ENCODE results near the gene ALCAM.
"Not testable (repeated sequence)": the region's sequence is repeated elsewhere in the genome, so short reads cannot be mapped to it uniquely, and the experiment has no call there.

The ALCAM gene

GRCh38 chr3:105601756-105602155 is 235.0 kb downstream of the ALCAM start:
- not testable (repeated sequence) for DNase-seq

- not testable (repeated sequence) for DNase-seq
These were observed 235.6 kb downstream of the ALCAM start for GRCh38 chr3:105602286-105602685.

GRCh38 chr3:105603516-105603915 is 236.8 kb downstream of the ALCAM start:
- DNase-seq: not testable (repeated sequence)

- DNase-seq: no peak
These were observed 239.3 kb downstream of the ALCAM start for GRCh38 chr3:105606016-105606415.

GRCh38 chr3:105608623-105609022 is 241.9 kb downstream of the ALCAM start:
- DNase-seq: no peak

- DNase-seq: no peak
These were observed 243.8 kb downstream of the ALCAM start for GRCh38 chr3:105610473-105610872.

GRCh38 chr3:105611304-105612192 is 244.8 kb downstream of the ALCAM start:
- no peak for DNase-seq

GRCh38 chr3:105613120-105613519 is 246.4 kb downstream of the ALCAM start:
- no peak for DNase-seq

GRCh38 chr3:105614288-105615030 is 247.8 kb downstream of the ALCAM start:
- no peak for DNase-seq

- no peak for DNase-seq
These were observed 249.1 kb downstream of the ALCAM start for GRCh38 chr3:105615814-105616213.

- no peak for DNase-seq
These were observed 249.8 kb downstream of the ALCAM start for GRCh38 chr3:105616374-105617121.

GRCh38 chr3:105618556-105618955 is 251.8 kb downstream of the ALCAM start:
- no peak for DNase-seq

GRCh38 chr3:105619651-105620050 is 252.9 kb downstream of the ALCAM start:
- DNase-seq: no peak

- no peak for DNase-seq
These were observed 253.5 kb downstream of the ALCAM start for GRCh38 chr3:105620236-105620635.

GRCh38 chr3:105622169-105622568 is 255.5 kb downstream of the ALCAM start:
- no peak for DNase-seq

Data from stimulated activated CD4-positive, alpha-beta T cell treated with anti-CD3 and anti-CD28 coated beads, Interleukin-2, amount 100 ng/mL, for 24 hours (primary cell).